HuH-7.5 (cell line): ENCODE measurements around the gene DOCK4.

Experiments
- DNase-seq: peaks from one replicate; pipeline ENCODE4 v3.0.0; 2011; ENCODE audit warnings: low spot score

DOCK4 gene

GRCh38 chr7:112105584-112106530, 100.3 kb downstream of the DOCK4 start:
- DNase-seq: no peak

- DNase-seq: no peak
Observed at GRCh38 chr7:112104120-112104519, 102.1 kb downstream of the DOCK4 start.

DNA sequence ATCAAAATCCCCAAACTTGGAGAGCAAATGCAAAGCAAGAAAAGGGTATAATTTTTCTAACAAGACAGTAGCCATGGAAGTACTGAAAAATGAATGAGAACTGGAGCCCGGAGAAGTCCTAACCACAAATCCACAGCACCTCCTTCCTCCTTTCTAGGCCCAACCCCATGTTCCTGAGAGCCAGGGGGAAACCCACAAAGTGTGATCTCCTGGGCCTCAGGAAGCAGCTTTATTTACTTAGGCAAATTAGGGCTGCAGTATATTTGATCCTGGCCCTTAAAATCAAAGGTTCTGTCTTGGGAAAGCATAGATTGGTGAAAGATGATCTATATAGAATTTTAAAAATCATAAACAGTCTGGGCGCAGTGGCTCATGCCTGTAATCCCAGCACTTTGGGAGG, 103.0 kb downstream of the DOCK4 start:
- peak; percentile 12 for DNase-seq

- DNase-seq: no peak
Observed at GRCh38 chr7:112101201-112101846, 104.9 kb downstream of the DOCK4 start.

GRCh38 chr7:112097524-112097923, 108.7 kb downstream of the DOCK4 start:
- DNase-seq: no peak

- DNase-seq: no peak
Observed at GRCh38 chr7:112093409-112093808, 112.8 kb downstream of the DOCK4 start.

DNA sequence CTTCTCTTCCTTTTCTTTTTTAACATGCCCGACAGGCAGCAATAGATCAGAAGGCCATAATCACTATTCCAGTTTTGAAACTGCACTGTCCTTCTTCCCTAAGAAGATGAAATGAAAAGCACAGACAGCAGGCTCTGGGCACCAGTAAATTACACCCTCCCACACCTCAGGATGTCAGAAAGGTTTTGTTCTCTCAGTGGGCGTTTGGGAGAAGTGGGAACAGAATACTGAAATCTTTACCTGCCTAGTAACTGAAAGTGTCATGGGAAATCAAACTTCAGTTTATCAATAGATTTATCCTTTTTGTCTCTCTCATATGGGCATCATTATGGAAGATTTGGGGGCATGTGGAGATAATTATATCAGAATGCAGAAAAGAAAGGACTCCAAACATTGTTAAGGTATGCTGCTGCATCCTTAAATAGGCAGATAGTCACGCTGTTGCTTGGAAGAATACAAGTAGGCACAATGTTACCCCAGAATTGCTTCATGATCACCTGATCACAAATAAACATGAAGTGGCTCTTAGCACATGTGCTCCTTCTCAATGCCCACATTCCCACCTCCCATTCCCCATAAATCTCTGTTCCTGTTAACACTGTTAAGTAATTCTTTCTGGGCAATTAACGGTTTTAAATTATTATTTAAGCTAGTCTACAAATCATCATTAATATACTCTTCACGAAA, 113.3 kb downstream of the DOCK4 start:
- no peak for DNase-seq

GRCh38 chr7:112092306-112092705, 113.9 kb downstream of the DOCK4 start:
- DNase-seq: no peak

DNA sequence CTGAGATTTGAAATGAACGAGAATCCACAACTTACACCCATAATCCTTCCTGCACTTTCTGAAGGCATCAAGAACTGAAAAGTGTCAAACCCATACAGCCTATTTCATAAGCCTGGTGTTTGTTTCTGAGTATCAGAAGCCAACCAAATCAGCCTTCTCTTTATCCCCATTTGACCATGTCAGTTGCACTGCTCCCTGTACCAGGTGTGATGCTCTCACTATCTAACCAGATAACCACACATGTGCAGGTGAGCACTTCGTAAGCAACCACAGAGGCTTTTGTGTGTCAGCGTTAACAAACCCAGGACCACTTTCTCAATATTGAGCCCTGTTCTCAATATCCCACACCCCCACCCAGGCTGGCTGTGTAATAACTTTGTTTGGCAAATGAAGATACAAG, 114.4 kb downstream of the DOCK4 start:
- DNase-seq: no peak

DNA sequence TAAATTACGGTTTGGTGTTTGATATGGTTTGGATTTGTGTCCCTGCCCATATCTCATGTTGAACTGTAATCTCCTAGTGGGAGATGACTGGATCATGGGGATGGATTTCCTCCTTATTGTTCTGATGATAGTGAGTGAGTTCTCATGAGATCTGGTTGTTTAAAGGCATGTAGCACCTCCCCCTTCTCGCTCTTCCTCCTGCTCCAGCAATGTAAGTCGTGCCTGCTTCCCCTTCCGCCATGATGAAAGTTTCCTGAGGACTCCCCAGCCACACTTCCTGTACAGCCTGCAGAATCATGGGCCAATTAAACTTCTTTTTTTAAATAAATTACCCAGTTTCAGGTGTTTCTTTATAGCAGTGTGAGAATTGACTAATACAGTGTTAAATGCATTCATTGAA, 116.6 kb downstream of the DOCK4 start:
- DNase-seq: no peak

DNA sequence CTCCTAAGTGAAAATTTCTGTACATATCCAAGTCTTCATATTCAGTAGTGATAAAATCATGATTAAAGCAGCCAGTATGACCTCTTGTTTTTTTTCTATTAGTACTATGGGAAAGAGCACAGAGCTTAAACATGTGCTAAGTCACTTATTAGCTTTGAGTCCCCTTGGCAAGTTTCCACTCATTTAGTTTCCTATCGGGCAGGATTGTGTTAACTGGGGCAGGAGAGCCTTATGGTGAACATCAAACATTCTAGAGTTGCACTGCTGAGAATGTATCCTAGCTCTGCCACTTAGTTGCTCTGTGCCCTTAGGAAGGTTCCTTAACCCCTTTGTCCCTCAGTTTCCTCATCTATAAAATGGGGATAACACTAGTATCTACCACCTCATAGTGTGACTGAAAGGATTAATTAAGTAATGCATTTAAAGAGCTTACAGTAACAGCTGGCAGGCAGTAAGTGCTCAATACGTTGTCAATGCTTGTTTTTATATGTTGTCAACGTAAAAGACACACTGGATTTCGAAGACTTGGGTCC, 117.6 kb downstream of the DOCK4 start:
- no peak for DNase-seq

DNA sequence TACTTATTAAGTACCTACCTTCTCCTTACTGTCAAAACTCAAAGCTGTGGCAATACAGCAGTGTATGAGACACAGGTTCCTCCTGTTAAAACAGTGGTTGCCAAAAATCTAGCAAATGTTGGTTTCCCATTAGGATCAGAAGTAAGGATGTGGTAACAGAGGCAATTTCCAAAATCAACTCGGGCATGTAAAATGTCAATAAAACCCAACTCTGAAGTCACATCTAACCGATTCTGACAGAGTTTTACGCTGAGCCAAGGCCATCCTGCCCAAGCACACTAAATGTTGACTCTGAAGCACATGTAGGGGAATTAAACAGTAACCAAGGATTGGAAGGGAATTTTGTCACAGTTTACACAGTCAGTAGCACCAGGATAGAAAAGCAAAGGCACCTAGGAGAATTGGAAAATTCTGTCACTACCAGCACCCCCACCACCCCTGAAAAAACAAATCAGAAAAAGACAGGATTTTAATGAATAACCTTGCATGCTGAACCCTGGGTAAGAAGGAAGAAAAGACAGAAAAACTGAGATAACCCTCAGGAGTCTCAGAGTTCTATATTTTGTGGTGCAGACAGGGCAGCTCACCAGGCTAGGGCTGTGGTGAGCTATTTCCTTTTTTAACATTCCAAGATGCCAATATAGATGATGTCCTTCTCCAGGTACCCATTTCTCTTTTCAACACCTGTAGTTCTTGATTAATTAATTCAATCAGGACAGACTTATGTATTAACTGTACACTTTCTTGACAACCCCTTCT, 119.5 kb downstream of the DOCK4 start:
- no peak for DNase-seq

DNA sequence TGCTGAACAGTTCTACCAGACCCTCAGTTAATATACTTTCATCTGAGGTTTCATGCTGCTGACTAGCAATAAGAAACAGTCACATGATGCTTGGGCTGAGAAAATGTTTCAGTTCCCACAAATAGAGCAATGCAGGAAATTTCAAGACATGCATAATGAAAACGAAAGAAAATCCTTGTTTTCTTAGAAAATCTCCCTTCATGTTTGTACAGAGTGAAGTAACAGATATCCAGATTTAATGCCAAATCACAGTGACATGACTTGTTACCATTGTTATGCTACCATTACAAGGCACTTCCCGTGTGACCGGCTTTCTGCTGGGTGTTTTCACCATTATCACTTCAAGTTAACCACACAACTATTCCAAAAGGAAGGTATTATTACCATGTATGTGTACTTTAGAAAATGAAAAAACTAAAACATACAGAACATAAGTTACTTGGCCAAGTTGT, 121.7 kb downstream of the DOCK4 start:
- no peak for DNase-seq

DNA sequence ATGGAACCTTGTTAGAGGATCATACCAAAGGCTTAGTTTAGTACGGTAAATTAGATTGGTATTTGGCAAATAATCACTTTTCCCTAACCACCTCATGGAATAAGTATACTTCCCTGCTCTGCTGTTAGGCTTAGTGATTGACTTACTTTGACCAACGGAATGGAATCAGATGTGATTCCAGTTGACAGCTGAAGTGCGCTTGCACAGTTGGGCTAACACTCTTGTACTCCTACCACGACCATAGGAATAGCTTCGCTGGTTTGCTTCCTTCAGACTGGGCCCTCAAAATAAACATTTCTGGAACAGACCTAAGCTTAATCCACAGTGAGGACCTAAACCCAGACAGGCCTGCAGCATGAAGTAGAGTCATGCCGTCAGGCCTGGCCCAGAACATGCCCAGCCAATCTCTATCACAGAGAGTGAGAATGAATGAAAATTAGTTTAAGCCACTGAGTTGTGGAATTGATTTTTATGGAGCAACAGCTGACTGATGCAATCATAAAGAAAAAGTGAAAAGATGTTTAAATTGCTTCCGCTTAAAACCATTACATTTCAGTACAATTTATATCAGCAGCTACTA, 122.3 kb downstream of the DOCK4 start:
- DNase-seq: no peak

- DNase-seq: no peak
Observed at GRCh38 chr7:112082306-112082705, 123.9 kb downstream of the DOCK4 start.

GRCh38 chr7:112081778-112082177, 124.4 kb downstream of the DOCK4 start:
- DNase-seq: no peak

GRCh38 chr7:112080978-112081377, 125.2 kb downstream of the DOCK4 start:
- no peak for DNase-seq

GRCh38 chr7:112080441-112080840, 125.8 kb downstream of the DOCK4 start:
- no peak for DNase-seq

- no peak for DNase-seq
Observed at GRCh38 chr7:112079673-112080072, 126.5 kb downstream of the DOCK4 start.

- DNase-seq: no peak
Observed at GRCh38 chr7:112079122-112079521, 127.1 kb downstream of the DOCK4 start.

DNA sequence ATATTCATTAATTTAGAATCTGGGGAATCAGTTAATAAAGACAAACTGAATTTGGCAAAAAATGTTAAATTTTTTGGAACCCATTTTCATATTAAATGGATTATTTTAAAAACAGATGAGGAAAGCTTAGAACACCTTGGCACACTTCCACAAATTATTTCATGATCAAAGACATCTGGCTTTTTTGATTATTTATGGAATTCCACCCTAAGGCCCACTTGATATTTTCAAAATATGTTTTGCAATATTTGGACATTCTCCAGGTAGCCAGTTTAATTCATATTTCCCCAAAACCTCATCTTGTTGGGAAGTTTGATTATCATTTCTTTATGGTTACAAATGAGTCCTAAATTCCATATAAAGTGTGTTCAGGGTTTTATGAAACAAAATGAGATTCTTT, 129.9 kb downstream of the DOCK4 start:
- DNase-seq: no peak
